NCI-H1048 (cell line): Measurements from ENCODE around the gene PEPD.

Experiments
- DNase-seq: peaks from one replicate; lab custom pipeline; 2025; lab: John Stamatoyannopoulos, UW

The PEPD gene

DNA sequence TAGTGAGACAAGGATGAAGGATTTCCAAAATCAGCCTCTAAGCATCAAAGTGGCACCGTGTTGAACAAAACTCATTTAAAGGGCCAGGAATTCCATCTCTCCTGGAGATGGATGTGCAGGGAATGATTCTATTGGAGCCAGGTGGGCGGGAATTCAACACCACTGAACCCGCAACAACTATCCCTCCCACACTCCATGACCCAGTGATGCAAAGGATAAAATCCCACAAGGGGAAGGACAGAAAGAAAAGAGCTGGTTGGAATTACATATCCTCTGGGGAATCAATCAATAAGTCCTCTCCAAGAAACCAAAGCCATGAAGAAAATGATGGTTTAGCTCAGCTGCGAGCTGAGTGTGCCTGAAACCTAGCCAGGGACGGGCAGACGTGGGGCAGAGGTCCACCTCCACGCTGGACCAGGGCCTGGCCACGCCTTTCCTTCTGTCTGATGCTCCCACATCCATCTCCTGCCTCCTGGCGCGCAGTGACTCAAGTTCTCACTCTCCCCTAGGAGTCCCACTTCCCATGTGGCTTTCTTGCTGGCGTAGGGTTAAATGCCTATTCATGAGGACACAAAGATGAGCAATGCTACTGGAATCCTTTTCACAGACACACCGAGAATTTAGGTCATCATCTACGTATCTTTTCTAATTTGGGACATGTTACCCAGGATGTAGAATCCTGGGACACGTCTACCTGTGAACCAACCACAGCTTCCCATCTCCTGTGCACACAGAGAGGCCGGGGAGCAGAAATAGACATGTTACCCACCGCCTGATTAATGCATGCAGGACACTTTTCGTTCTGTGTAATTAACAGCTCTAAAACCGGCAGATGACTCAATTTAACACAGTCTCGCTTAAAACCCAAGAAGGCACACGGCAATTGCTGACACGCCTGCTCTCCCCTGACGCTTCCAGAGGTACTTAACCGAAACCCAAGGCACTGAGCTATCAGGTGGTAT, 48.6 kb downstream of the PEPD start:
- DNase-seq, result no peak

DNA sequence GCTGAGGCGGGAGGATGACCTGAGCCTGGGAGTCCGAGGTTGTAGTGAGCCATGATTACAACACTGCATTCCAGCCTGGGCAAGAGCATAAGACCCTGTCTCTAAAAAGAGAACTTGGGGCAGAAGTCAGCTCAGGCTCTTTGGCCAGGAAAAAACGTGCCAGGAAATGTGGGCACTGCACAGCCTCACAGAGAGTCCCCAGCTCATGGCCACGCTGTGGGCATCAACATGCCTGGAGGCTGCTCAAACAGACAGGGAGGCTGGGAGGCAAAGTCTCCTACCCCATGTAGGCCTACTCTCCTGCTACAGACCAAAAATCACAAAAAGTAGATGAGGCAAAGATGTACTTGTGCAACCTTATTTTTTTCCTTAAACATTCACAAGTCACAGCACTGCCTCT, 49.4 kb downstream of the PEPD start:
- no peak for DNase-seq

DNA sequence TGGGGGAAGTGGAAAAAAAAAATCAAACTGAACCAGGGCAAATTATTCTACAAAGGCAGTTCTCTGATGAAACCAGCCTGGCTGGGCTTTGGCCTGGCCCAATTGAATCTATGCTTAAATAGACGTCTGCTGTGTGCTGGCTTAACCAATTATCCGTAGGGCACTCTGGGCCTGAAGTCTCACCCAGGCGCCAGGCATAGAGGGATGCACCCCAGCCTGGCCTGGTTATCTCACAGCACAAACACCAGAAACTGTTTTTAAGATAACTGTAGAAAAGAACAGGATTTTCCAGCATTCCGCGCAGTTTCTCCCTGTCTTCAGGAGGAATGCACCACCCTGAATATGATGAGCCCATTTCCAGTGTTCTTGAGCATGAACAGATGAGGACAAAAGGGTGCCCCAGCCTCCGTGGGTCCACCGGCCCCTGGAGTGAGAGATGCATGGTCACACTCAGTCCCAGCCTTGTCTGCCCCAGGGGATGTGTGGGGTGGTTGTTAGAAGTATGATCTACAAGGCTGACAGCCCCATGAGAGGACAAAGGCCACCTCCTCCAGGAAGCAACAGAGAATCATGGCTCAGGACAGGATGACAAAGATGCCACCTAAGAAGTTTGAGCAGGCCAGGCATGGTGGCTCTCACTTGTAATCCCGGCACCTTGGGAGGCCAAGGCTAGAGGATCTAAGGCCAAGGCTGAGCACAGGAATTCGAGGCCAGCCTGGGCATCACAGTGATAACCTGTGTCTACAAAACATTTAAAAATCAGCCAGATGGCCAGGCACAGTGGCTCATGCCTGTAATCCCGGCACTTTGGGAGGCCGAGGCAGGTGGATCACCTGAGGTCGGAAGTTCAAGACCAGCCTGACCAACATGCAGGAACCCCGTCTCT, 50.2 kb downstream of the PEPD start:
- DNase-seq, result no peak

DNA sequence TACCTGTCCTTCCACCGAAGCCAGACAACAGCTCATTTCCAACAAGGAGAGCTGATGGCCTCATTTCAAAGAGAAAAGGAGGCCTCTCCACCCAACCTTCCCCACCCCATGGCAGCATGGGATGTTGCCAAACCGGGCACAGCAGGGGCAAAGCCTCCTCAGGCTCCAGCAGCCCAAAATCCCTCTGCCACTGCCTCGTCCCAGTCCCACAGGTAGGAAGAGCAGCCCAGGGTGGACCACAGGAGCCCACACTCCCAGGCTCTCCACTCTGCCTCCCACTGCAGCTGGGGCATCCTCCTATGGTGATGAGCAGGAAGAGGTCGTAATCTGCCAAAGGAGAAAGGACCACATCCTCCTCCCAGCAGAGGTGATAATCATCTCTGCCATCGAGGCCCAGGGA, 50.9 kb downstream of the PEPD start:
- DNase-seq, result no peak

DNA sequence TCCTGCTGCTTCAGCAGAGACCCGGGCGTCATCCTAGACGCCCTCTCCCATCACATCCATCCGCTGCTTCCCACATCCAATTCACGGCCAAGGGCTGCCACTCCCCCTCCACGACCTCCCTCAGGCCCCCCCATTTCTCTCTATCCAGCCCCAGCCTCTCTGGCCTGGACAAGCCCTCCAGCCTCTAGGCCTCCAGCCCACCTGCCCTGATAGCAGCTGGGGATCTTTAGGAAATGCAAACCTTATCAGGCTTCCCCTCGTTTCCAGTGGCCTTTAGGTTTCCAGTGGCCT, 51.6 kb downstream of the PEPD start:
- no peak for DNase-seq

DNA sequence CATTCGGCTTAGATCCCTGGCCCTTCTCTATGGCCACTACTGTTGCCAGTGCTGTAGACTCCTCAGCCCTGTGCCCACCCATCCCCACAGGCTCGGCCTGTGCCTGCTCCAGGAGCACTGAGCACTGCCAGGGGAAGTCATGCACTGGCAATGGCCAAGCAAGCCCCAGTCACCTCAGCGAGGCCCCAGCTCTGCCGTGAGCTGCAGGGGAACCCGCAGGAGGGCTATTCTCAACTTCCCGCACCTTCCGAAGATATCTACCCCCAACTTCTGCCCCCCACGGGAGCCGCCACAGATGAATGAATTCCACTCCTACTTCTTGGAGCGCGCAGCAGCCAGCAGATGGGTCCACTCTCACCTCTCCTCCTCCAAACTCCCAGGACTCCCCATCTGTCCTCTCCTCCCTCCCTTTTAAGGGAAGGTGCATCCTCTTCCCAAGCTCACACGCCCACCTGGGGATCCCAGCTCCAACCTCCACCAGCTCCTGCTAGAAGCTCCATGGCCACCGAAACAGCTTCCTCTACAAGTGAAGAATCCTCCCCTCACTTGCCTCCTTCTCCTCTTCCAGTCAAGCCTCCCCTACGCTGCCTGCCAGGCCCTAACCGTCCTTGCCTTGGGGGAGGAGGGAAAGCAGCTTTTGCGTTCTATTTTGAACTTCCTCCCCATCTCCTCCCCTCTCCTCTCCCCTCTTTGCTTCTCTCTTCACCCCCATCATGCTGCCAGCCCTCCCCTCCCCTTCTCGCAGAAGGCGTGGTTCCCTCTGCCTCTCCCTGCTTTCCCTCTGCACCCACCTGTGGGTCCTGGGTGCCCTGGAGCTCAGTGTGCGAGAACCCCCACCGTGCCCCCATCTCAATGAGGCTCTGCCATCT, 52.2 kb downstream of the PEPD start:
- no peak for DNase-seq

DNA sequence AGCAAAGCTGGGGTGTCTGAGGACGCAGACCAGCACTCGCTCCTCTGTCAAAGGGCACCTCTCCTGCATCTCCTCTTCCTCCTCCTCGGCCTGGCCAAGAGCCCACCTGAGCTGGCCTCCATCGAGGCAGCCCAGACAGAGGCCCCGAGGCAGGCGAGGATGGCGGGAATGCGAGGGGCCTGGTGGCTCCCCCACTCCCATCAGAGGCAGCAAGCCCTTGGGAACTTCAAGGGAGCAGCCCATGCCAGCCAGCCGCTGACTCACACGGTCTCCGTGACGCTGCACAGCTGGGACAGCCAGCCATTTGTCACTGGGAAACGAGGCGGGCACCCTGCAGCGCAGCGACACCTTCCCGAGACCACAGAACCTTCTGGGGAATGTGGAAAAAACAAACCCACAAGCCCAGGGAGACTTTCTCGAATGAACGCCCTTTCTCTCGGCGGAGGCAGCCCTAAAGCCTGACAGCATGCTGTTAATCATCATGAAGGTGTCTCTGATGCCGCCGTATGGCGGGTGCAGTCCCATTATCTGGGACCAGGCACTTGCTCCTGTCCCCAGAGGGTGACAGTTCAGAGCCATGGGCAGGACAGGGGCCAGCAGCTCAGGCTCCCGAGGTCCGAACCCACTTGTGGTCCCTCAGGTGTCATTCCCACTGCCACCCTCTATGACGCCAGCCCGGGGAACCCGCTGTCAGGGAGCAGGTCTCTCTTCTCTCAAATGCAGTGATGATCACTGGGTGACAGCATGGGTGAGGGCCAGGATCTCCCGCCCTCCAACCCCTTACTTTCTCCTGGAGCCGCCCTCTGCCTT, 53.0 kb downstream of the PEPD start:
- no peak for DNase-seq

DNA sequence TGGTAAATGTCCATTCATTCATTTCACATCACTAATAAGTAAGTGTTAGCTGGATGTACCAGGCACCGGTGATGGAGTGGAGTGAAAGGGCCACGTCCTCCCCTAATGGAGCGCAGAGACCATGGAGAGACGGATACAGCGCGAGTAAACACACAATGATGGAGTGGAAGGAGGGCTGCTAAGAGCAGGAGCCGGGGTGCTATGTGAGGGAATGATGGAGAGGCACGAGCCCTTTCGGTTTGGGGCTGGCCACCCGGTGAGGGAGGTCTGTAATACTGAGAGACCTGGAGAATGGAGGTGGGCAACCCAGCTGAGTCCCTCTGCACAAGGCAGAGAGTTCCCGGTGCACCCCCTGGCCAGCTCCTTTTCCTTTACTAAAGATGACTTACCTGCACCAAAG, 53.7 kb downstream of the PEPD start:
- no peak for DNase-seq

DNA sequence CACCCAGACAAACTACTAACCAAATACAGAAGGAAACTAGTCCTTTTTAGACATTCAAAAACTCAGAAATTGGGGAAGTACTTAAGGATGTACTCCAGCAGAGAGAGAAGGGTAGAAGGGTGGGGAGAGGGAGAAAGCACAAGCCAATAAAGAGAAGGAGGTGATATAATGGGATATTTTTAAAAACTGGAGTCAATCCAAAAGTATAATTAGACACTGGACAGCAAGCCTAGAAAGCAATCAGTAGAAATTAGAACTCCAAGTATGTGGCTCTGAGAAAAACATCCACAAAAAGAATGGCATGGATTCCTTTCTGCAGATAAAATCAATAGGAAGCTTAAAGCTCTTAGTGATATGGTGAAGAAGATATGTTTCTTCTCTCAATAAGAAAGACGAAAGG, 55.8 kb downstream of the PEPD start:
- DNase-seq, result no peak

DNA sequence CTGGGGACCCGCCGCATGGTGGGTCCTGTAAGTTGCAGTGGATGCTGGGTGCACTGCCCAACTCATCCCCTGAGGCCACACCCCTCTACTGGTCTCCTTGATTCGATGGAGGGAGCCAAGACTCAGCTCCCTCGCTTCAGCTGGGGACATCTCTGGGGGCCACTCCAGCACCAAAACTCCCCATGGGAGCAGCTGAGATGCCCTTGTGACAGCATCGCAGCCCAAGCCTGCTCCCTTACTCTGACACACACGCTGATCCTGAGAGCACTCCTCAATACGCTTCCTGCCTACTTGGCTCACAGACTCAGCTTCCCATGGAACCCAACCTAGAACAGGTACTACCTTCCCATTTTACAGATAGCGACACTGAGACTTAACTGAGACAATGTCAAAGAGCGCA, 56.2 kb downstream of the PEPD start:
- no peak for DNase-seq

DNA sequence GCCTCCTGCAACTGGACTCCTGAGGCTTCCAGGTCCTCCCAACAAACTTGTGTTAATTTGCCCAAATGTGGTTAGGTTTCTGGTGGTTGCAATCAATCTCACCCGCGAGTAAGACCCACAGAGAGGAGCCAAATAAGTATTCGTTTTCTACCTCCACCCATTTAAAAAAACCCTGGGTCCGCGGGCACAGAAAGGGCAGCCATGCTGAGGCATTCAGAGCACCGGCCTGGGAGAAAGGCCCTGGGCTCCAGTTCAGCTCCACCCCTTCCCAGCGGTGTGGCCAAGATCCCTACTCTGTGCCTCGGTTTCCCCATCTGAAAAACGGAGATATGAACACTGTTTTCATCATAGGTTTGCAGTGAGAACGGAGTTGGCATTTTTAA, 56.9 kb downstream of the PEPD start:
- DNase-seq, result no peak

DNA sequence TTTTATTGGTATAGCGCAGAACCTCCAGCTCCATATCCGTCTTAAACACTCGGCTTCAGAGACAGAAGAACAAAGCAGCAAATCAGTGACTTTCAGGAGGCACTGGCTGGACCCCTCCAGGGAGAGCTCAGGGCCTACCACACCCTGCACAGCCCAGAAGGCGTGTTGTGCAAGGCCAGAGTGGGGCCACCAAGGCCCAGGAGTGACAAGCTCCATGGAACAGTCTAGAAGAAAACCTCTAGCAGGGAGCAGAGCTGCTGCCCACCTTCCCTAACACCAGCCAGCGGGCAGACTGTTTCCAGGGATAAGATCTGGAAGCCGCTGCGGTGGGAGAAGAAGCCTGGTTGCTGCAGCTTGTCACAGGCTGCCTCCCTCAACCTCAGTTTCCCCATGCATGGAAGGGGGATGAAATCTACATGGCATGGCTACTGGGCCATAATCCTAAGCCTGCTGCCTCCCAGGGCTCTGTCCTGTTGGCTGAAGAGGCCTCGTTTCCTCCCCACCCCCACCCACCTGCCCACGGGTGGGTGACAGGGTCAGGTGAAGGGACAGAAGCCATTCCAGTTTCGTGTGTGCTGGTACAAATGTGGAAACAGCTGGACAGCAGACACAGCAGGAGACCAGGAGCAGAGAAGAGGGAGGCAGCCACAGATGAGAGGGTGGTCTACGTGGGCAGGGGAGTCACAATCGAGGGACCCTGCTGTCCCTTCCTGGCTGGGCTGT, 57.4 kb downstream of the PEPD start:
- DNase-seq, result no peak

DNA sequence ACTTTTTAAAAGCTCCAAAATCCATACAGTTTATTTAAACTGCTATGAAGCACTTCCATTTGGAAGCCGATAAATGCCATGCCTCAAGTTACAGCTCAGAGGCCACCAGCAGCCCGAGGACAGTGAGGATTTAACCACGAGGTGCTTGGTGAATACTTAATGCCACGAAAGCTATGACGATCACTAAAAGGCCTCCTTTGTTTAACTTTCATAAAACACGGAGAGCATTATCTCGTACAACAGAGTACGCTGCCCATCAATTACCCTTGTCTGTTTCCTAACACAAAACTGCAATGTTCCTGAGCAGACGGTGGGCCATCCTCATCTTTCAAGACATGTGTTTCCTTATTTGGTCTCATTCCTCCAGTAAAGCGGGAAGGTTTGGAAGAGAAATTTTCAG, 58.4 kb downstream of the PEPD start:
- no peak for DNase-seq

DNA sequence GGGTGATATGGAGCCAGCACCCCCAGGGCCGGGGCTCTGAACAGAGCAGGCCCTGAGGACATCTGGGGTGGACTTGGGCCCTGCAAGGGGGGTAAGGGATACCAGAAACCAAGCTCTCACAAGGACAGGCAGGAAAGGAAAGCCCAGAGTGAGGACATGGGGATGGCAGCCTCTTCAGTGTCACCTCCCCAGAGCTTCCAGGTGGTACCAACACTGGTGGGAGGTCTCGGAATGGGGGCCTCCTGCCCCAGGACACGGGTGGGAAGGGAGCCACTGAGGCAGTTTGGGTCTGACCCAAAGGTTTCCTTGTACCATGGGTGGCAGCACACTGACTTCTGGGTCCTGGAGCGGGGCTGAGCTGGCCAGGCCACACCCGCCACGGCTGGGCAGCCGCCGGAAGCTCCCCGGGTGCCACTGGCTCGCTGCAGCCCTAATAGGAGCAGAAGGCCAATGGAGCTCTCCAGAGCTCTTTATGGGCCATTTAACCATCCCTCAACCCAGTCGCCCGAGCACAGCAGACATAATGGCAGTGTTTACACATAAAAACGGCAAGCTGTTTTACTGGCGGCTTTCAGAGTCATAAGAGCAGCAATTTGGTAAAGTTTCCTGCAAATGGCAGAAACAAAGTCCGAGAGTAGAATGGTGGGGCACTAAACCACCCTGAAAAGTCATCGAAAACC, 59.3 kb downstream of the PEPD start:
- DNase-seq, result no peak

DNA sequence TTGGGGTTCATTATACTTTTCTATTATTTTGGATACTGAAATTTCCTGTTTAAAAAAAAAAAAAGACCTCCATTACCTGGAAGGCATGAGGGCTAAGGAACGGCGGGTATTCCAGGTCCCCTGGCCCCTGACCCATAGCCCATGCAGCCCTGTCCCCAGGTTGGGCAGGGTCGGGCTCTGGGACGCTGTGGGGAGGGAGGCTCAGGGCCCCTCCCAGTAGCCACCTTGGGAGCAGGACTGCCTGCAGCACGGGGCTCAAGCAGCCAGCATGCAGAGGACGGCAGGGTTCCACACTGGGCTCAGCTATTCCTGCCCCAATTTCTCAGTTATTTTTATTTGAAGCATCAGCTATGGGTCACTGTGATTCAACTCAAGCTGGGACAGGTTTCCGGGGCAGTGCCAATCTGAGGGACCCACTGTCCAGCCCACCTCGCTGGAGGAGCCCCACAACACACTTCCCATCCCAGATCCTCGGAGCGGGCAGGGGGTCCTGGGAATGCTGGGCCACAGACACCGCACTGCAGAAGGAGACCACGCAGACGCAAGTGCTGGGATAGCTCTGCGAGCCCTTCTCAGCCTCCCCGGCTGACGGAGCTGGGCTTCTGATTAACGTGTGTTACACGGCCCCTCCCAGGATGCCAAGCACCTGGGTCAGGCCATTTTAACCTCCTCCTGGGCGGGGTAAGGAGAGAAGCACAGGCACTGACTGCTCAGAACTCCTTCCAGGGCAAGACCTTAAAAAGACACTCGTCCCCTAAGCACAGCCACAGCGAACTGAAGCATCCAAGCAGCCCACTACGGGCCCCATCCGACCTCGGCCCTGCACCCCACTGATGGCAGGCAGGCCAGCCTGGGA, 60.1 kb downstream of the PEPD start:
- DNase-seq, result no peak

DNA sequence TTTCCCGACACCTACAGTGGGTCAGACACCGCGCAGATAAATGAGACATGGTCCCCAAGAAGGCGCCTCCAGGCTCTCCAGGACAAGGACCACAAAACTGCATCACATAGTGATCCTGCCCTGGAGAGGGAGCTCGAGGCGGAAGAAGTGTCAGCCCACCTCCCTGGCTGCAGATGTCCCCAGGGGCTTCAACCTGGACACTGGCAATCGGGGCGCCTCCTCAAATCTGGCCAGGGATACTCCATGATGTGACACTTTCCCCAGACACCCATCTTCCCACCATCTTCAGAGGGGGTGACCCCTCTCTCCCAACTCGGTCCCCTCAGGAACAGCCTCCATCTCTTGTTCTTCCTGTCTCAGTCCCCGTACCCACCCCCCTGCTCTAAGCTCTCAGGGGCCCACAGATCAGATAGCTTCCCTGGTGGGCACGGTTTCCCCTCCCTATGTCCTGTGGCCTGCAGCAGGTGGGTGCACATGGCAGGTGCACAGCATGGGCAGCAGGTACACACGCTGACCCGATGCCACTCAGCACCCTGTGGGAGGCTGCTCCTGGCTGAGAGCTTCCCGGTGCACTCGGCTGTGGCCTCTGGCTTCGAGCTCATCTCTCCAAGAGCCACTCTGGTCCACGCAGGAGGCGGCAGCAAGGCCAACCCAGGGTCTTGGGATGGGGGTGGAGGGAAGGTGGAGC, 61.2 kb downstream of the PEPD start:
- DNase-seq, result no peak

DNA sequence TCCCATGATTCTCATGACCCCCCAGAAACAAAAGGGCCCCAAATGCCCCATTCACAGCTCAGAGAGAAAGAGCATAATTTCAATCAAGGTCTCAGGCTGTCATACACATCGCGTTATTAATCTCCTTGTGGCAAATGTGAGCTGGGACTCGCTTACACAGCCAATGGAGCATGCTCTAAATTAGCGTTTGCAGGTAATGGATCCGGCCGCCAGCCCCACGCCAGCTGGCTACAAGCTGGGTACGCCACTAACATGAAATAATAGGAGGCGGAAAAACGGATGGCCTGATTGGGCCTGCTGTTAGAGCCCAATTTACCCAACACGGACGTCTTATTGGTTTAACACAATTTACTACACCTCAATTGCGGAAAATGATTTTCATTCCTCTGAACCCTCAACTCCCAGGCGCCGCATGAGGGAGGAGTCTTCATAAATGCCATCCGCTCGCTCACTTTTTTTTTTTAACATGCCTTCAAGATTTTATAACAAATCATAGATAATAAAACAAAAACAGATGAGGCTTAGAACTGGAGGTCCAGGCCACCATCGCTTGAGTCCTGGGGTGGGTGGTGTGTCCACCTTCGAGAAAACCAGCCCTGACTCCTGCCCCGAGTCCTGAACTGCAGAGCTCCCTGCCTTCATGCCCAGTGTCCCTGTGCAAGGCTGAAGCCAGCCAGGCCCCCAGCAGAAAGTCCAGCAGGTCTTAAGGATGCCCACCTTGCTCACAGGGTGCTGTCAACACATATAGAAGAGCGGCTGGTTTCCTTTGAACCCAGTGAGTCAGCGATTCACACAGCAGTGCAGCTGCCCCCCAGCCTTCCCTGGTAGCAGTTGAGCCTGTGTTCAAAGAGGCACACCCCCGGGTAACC, 62.1 kb downstream of the PEPD start:
- DNase-seq, result no peak

DNA sequence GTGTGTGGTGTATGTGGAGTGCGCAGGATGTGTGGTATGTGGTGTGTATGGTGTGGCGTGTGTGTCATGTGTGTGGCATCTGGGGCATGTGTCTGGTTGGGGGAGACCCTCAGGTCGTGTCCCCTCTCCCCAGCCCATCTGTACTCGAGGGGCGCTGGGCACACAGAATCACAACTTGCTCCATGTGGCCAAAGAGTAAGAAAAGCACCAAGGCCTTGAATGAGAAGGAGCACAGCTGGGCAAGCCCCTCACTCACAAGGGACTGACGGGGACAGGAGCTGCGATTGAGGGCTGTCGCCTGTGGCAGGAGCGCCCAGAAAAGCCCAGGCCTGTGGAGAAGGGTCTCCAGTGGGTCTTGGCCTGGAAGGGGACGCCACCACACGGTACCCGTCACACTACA, 62.8 kb downstream of the PEPD start:
- DNase-seq, result no peak
